Measurements from ENCODE around the gene RETREG2.

DNA sequence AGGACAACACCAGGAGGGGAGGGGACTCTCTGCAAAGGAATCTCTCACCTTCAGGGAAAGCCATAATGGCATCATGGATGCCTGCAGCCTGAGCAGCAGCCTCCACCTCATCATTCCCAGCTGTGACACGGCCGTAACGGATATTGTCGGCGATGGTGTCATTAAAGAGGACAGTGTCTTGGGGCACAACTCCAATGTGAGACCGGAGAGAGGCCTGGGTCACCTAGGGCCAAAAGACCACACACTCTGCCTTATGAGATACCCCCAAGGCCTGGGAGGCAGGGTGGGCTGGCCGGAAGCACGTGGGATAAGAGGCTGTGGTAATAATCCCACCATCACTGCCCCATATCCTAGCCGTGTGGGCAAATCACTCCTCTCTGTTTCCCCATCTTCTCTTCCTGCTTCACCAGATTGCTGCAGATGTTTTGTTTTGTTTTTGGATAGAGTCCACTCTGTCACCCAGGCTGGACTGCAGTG, 32.8 kb downstream of the RETREG2 start:
- TF ChIP-seq, protein P1, sequence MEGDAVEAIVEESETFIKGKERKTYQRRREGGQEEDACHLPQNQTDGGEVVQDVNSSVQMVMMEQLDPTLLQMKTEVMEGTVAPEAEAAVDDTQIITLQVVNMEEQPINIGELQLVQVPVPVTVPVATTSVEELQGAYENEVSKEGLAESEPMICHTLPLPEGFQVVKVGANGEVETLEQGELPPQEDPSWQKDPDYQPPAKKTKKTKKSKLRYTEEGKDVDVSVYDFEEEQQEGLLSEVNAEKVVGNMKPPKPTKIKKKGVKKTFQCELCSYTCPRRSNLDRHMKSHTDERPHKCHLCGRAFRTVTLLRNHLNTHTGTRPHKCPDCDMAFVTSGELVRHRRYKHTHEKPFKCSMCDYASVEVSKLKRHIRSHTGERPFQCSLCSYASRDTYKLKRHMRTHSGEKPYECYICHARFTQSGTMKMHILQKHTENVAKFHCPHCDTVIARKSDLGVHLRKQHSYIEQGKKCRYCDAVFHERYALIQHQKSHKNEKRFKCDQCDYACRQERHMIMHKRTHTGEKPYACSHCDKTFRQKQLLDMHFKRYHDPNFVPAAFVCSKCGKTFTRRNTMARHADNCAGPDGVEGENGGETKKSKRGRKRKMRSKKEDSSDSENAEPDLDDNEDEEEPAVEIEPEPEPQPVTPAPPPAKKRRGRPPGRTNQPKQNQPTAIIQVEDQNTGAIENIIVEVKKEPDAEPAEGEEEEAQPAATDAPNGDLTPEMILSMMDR (IDR thresholded peaks at IDR 0.05; ENCODE audit: poor library complexity, severe bottlenecking), result no peak
- TF ChIP-seq POLR2AphosphoS5 (IDR thresholded peaks at IDR 0.05) (no peak), SMC3 (conservative IDR thresholded peaks at IDR 0.05; ENCODE audit: poor library complexity) (no peak), EP300 (conservative IDR thresholded peaks at IDR 0.05; ENCODE audit: poor library complexity, severe bottlenecking) (no peak), REST (IDR thresholded peaks at IDR 0.05; ENCODE audit: borderline replicate concordance) (no peak)
